Naive thymus-derived CD8-positive, alpha-beta T cell (primary cell): ENCODE results near the gene HTR2C. TPM values are rescaled to one million over a fixed set of nuclear protein-coding genes. Genes with fewer than 3 reads are reported as not detected.

ENCODE experiments used
- ATAC-seq, 2 donors: fragments of 150-1000 bp; cut with Tn5 transposase in 1 of 2; sonication (Bioruptor Pico), chemical (Tn5 transposase) in 1 of 2; 1 replicate in 1 of 2; 2 replicates in 1 of 2; pipeline ENCODE4 v1.10.0; 2021; ENCODE audit warnings: mild to moderate bottlenecking in 2 of 2, moderate library complexity in 2 of 2
- POLR2A ChIA-PET: fragments of 350-600 bp; sonication (Branson Sonifier 250); formaldehyde crosslinking; loops from one replicate; lab custom pipeline; 2021; ENCODE audit warnings: antibody characterized with exemption; lab: Charles Lee
- DNase-seq, 10 donors: peaks; one replicate each; pipeline versions ENCODE4 v3.0.0 to v3.0.0-alpha.2; 2020 to 2022
- H3K27ac Mint-ChIP-seq, 10 donors: one replicate each; pipeline ENCODE4 v1.8.0; 2020 to 2022; ENCODE audit warnings: mild to moderate bottlenecking in 10 of 10, mixed read lengths in 10 of 10, moderate library complexity in 4 of 10, inconsistent platforms in 1 of 10
- H3K27me3 Mint-ChIP-seq, 5 donors: one replicate each; pipeline ENCODE4 v1.8.0; 2021 to 2022; ENCODE audit warnings: mixed read lengths in 5 of 5
- H3K36me3 Mint-ChIP-seq, 3 donors: one replicate each; pipeline ENCODE4 v1.8.0; 2020 to 2022; ENCODE audit warnings: mixed read lengths in 3 of 3, mild to moderate bottlenecking in 2 of 3, inconsistent platforms in 1 of 3
- H3K4me1 Mint-ChIP-seq, 4 donors: one replicate each; pipeline ENCODE4 v1.8.0; 2021 to 2022; ENCODE audit warnings: mixed read lengths in 4 of 4
- H3K4me3 Mint-ChIP-seq, 10 donors: one replicate each; pipeline ENCODE4 v1.8.0; 2020 to 2022; ENCODE audit warnings: mild to moderate bottlenecking in 10 of 10, mixed read lengths in 10 of 10, moderate library complexity in 6 of 10, inconsistent platforms in 1 of 10
- H3K9me3 Mint-ChIP-seq, 9 donors: one replicate each; pipeline ENCODE4 v1.8.0; 2020 to 2022; ENCODE audit warnings: mixed read lengths in 9 of 9, mild to moderate bottlenecking in 3 of 9, inconsistent platforms in 1 of 9, moderate library complexity in 1 of 9
- polyA plus RNA-seq, 3 donors: library from polyadenylated mRNA; unstranded; fragments of 300-500 nt; fragmentation: Illumina TruSeq; gene quantifications; one replicate each; pipeline ENCODE4 v1.2.3, GENCODE V29; 2021
- total RNA-seq, 8 experiments: library from RNA in 2 of 8; stranded (reverse) in 2 of 8; gene quantifications; one replicate each; pipeline ENCODE4 v1.2.3 and lab custom pipeline; 2021 to 2026

HTR2C gene
- total and polyA plus RNA-seq, 5 experiments from 2014 or later = not detected

GRCh38 chrX:114774691-114775090, 190.8 kb downstream of the HTR2C start:
- no peak for DNase-seq
- ATAC-seq = no peak
- H3K36me3 Mint-ChIP-seq = no peaks in the 10 kb centered on the region
- H3K27ac Mint-ChIP-seq = no peak overlapping the region
- H3K4me3 Mint-ChIP-seq = no peak overlapping the region
- H3K9me3 Mint-ChIP-seq = peaks cover 0 to 17% (median 3%) of the 10 kb centered on the region in 9 donors
- POLR2A ChIA-PET = no interaction called here
- H3K27me3 Mint-ChIP-seq = no peaks in the 10 kb centered on the region
- H3K4me1 Mint-ChIP-seq = no peaks in the 10 kb centered on the region

- no peak for DNase-seq
- no peak for ATAC-seq
- H3K36me3 Mint-ChIP-seq = no peaks in the 10 kb centered on the region
- H3K4me1 Mint-ChIP-seq = no peaks in the 10 kb centered on the region
- POLR2A ChIA-PET = no interaction called here
- H3K4me3 Mint-ChIP-seq = no peak overlapping the region
- no peaks in the 10 kb centered on the region for H3K27me3 Mint-ChIP-seq
- H3K27ac Mint-ChIP-seq = no peak overlapping the region
- H3K9me3 Mint-ChIP-seq = peaks cover 0 to 13% (median 4%) of the 10 kb centered on the region in 9 donors
These were observed 199.0 kb downstream of the HTR2C start for GRCh38 chrX:114782925-114783324.

- DNase-seq (no peak), ATAC-seq (no peak)
- no peak overlapping the region for H3K27ac Mint-ChIP-seq
- no peak overlapping the region for H3K4me3 Mint-ChIP-seq
- H3K27me3 Mint-ChIP-seq = no peaks in the 10 kb centered on the region
- peaks cover 0 to 6% (median 0%) of the 10 kb centered on the region in 9 donors for H3K9me3 Mint-ChIP-seq
- H3K36me3 Mint-ChIP-seq = no peaks in the 10 kb centered on the region
- POLR2A ChIA-PET = no interaction called here
- H3K4me1 Mint-ChIP-seq = no peaks in the 10 kb centered on the region
These were observed 203.2 kb downstream of the HTR2C start for GRCh38 chrX:114787061-114787460.

- ATAC-seq = no peak
- Mint-ChIP-seq H3K27me3 (no peaks in the 10 kb centered on the region), H3K4me1 (no peaks in the 10 kb centered on the region), H3K27ac (no peak overlapping the region), H3K36me3 (no peaks in the 10 kb centered on the region), H3K9me3 (peaks cover 0 to 6% (median 0%) of the 10 kb centered on the region in 9 donors), H3K4me3 (no peak overlapping the region)
- no peak for DNase-seq
- POLR2A ChIA-PET = no interaction called here
These were observed 213.6 kb downstream of the HTR2C start for GRCh38 chrX:114797494-114797893.

- Mint-ChIP-seq H3K27ac (no peak overlapping the region), H3K36me3 (no peaks in the 10 kb centered on the region), H3K4me1 (no peaks in the 10 kb centered on the region), H3K27me3 (no peaks in the 10 kb centered on the region), H3K4me3 (no peak overlapping the region), H3K9me3 (peaks cover 0 to 2% (median 0%) of the 10 kb centered on the region in 9 donors)
- ATAC-seq = no peak
- POLR2A ChIA-PET = no interaction called here
- DNase-seq = no peak
These were observed 215.0 kb downstream of the HTR2C start for GRCh38 chrX:114798907-114799306.

- DNase-seq = no peak
- Mint-ChIP-seq H3K9me3 (peaks cover 0 to 2% (median 0%) of the 10 kb centered on the region in 9 donors), H3K27ac (no peak overlapping the region), H3K36me3 (no peaks in the 10 kb centered on the region), H3K27me3 (no peaks in the 10 kb centered on the region), H3K4me1 (no peaks in the 10 kb centered on the region), H3K4me3 (no peak overlapping the region)
- no peak for ATAC-seq
- POLR2A ChIA-PET = no interaction called here
These were observed 216.8 kb downstream of the HTR2C start for GRCh38 chrX:114800719-114801118.

- no peaks in the 10 kb centered on the region for H3K4me1 Mint-ChIP-seq
- no peak for ATAC-seq
- no peak overlapping the region for H3K27ac Mint-ChIP-seq
- DNase-seq = no peak
- POLR2A ChIA-PET = no interaction called here
- no peaks in the 10 kb centered on the region for H3K27me3 Mint-ChIP-seq
- H3K9me3 Mint-ChIP-seq = peaks cover 0 to 2% (median 0%) of the 10 kb centered on the region in 9 donors
- no peak overlapping the region for H3K4me3 Mint-ChIP-seq
- H3K36me3 Mint-ChIP-seq = no peaks in the 10 kb centered on the region
These were observed 235.6 kb downstream of the HTR2C start for GRCh38 chrX:114819509-114819908.

- Mint-ChIP-seq H3K27me3 (no peaks in the 10 kb centered on the region), H3K36me3 (no peaks in the 10 kb centered on the region), H3K4me3 (no peak overlapping the region), H3K4me1 (no peaks in the 10 kb centered on the region), H3K9me3 (peaks cover 0 to 20% (median 2%) of the 10 kb centered on the region in 9 donors), H3K27ac (no peak overlapping the region)
- ATAC-seq (no peak), DNase-seq (no peak)
- POLR2A ChIA-PET = no interaction called here
These were observed 257.2 kb downstream of the HTR2C start for GRCh38 chrX:114841051-114841450.

GRCh38 chrX:114842181-114842580, 258.3 kb downstream of the HTR2C start:
- Mint-ChIP-seq H3K9me3 (peaks cover 0 to 22% (median 2%) of the 10 kb centered on the region in 9 donors), H3K4me3 (no peak overlapping the region), H3K36me3 (no peaks in the 10 kb centered on the region), H3K27me3 (no peaks in the 10 kb centered on the region), H3K27ac (no peak overlapping the region), H3K4me1 (no peaks in the 10 kb centered on the region)
- POLR2A ChIA-PET = no interaction called here
- DNase-seq = no peak
- ATAC-seq = no peak

GRCh38 chrX:114889481-114889880, 305.6 kb downstream of the HTR2C start:
- H3K4me1 Mint-ChIP-seq = no peaks in the 10 kb centered on the region
- DNase-seq (no peak), ATAC-seq (no peak)
- POLR2A ChIA-PET = no interaction called here
- no peaks in the 10 kb centered on the region for H3K36me3 Mint-ChIP-seq
- H3K4me3 Mint-ChIP-seq = no peak overlapping the region
- no peaks in the 10 kb centered on the region for H3K27me3 Mint-ChIP-seq
- peaks cover 0 to 11% (median 4%) of the 10 kb centered on the region in 9 donors for H3K9me3 Mint-ChIP-seq
- no peak overlapping the region for H3K27ac Mint-ChIP-seq

- POLR2A ChIA-PET = no interaction called here
- H3K9me3 Mint-ChIP-seq = peaks cover 0 to 10% (median 3%) of the 10 kb centered on the region in 9 donors
- no peak overlapping the region for H3K4me3 Mint-ChIP-seq
- H3K4me1 Mint-ChIP-seq = no peaks in the 10 kb centered on the region
- no peaks in the 10 kb centered on the region for H3K36me3 Mint-ChIP-seq
- no peaks in the 10 kb centered on the region for H3K27me3 Mint-ChIP-seq
- DNase-seq (no peak), ATAC-seq (no peak)
- H3K27ac Mint-ChIP-seq = no peak overlapping the region
These were observed 319.7 kb downstream of the HTR2C start for GRCh38 chrX:114903618-114904017.

GRCh38 chrX:114905251-114905650, 321.4 kb downstream of the HTR2C start:
- Mint-ChIP-seq H3K36me3 (no peaks in the 10 kb centered on the region), H3K27me3 (no peaks in the 10 kb centered on the region), H3K9me3 (peaks cover 0 to 10% (median 3%) of the 10 kb centered on the region in 9 donors), H3K27ac (no peak overlapping the region), H3K4me3 (no peak overlapping the region), H3K4me1 (no peaks in the 10 kb centered on the region)
- DNase-seq (no peak), ATAC-seq (no peak)
- POLR2A ChIA-PET = no interaction called here

- Mint-ChIP-seq H3K27ac (no peak overlapping the region), H3K27me3 (no peaks in the 10 kb centered on the region), H3K4me1 (no peaks in the 10 kb centered on the region), H3K36me3 (no peaks in the 10 kb centered on the region), H3K9me3 (peaks cover 0 to 5% (median 3%) of the 10 kb centered on the region in 9 donors), H3K4me3 (no peak overlapping the region)
- no peak for DNase-seq
- ATAC-seq = no peak
- POLR2A ChIA-PET = no interaction called here
These were observed 323.2 kb downstream of the HTR2C start for GRCh38 chrX:114906984-114907510.

- H3K36me3 Mint-ChIP-seq = no peaks in the 10 kb centered on the region
- H3K27ac Mint-ChIP-seq = no peak overlapping the region
- H3K4me1 Mint-ChIP-seq = no peaks in the 10 kb centered on the region
- peaks cover 0 to 14% (median 2%) of the 10 kb centered on the region in 9 donors for H3K9me3 Mint-ChIP-seq
- no peak for ATAC-seq
- H3K27me3 Mint-ChIP-seq = no peaks in the 10 kb centered on the region
- H3K4me3 Mint-ChIP-seq = no peak overlapping the region
- no peak for DNase-seq
- POLR2A ChIA-PET = no interaction called here
These were observed 340.5 kb downstream of the HTR2C start for GRCh38 chrX:114924423-114924822.
